HG03342 (cell line): ENCODE results near the gene BBOF1.

ENCODE experiments used
- ATAC-seq: cut with Tn5 transposase; IDR thresholded peaks from one replicate; pipeline ENCODE4 v1.9.1; 2021; ENCODE audit warnings: mild to moderate bottlenecking, moderate library complexity; ENCODE audit not compliant: unreplicated experiment

BBOF1 gene

GRCh38 chr14:74019408-74020137 is 424 bp downstream of the BBOF1 start:
- no peak for ATAC-seq

- no peak for ATAC-seq
These were observed 3.2 kb downstream of the BBOF1 start for GRCh38 chr14:74022346-74022745.

- ATAC-seq, result no peak
These were observed 10.0 kb downstream of the BBOF1 start for GRCh38 chr14:74029136-74029535.

GRCh38 chr14:74034572-74034971 is 15.4 kb downstream of the BBOF1 start:
- no peak for ATAC-seq

GRCh38 chr14:74035556-74035955 is 16.4 kb downstream of the BBOF1 start:
- ATAC-seq, result no peak

- ATAC-seq, result no peak
These were observed 19.1 kb downstream of the BBOF1 start for GRCh38 chr14:74038020-74038859.

GRCh38 chr14:74042296-74042695 is 23.1 kb downstream of the BBOF1 start:
- ATAC-seq, result no peak

- ATAC-seq, result no peak
These were observed 26.4 kb downstream of the BBOF1 start for GRCh38 chr14:74045522-74045921.

- ATAC-seq, result no peak
These were observed 29.1 kb downstream of the BBOF1 start for GRCh38 chr14:74048281-74048680.

- no peak for ATAC-seq
These were observed 30.8 kb downstream of the BBOF1 start for GRCh38 chr14:74049876-74050495.

- no peak for ATAC-seq
These were observed 43.6 kb downstream of the BBOF1 start for GRCh38 chr14:74062809-74063150.

GRCh38 chr14:74064426-74064825 is 45.3 kb downstream of the BBOF1 start:
- no peak for ATAC-seq

- ATAC-seq, result no peak
These were observed 45.7 kb downstream of the BBOF1 start for GRCh38 chr14:74064883-74065282.

GRCh38 chr14:74065746-74066575 is 46.8 kb downstream of the BBOF1 start:
- ATAC-seq, result no peak

GRCh38 chr14:74077401-74077800 is 58.3 kb downstream of the BBOF1 start:
- no peak for ATAC-seq

- no peak for ATAC-seq
These were observed 61.8 kb downstream of the BBOF1 start for GRCh38 chr14:74080820-74081460.

GRCh38 chr14:74081491-74081890 is 62.3 kb downstream of the BBOF1 start:
- ATAC-seq, result no peak

GRCh38 chr14:74083161-74083560 is 64.0 kb downstream of the BBOF1 start:
- ATAC-seq, result no peak

- ATAC-seq, result no peak
These were observed 64.7 kb downstream of the BBOF1 start for GRCh38 chr14:74083784-74084276.

- ATAC-seq, result peak; percentile 94
These were observed 65.3 kb downstream of the BBOF1 start, which contains the start of the genes ALDH6A1 and LIN52 for GRCh38 chr14:74084277-74085046. TSS of gene ALDH6A1 (minus strand) at chr14:74084453. CDS start at chr14:74084394, 59 bp downstream. TSS of gene LIN52 (plus strand) at chr14:74084956. CDS start at chr14:74084975, 19 bp downstream.
